Naive thymus-derived CD8-positive, alpha-beta T cell (primary cell): ENCODE data around the gene LGALS12. TPM values are rescaled to one million over a fixed set of nuclear protein-coding genes. Genes with fewer than 3 reads are reported as not detected.

ENCODE experiments used
- ATAC-seq, 2 donors: fragments of 150-1000 bp; cut with Tn5 transposase in 1 of 2; sonication (Bioruptor Pico), chemical (Tn5 transposase) in 1 of 2; 1 replicate in 1 of 2; 2 replicates in 1 of 2; pipeline ENCODE4 v1.10.0; 2021; ENCODE audit warnings: mild to moderate bottlenecking in 2 of 2, moderate library complexity in 2 of 2
- POLR2A ChIA-PET: fragments of 350-600 bp; sonication (Branson Sonifier 250); formaldehyde crosslinking; loops from one replicate; lab custom pipeline; 2021; ENCODE audit warnings: antibody characterized with exemption; lab: Charles Lee
- DNase-seq, 10 donors: peaks; one replicate each; pipeline versions ENCODE4 v3.0.0 to v3.0.0-alpha.2; 2020 to 2022
- H3K27ac Mint-ChIP-seq, 10 donors: one replicate each; pipeline ENCODE4 v1.8.0; 2020 to 2022; ENCODE audit warnings: mild to moderate bottlenecking in 10 of 10, mixed read lengths in 10 of 10, moderate library complexity in 4 of 10, inconsistent platforms in 1 of 10
- H3K27me3 Mint-ChIP-seq, 5 donors: one replicate each; pipeline ENCODE4 v1.8.0; 2021 to 2022; ENCODE audit warnings: mixed read lengths in 5 of 5
- H3K36me3 Mint-ChIP-seq, 3 donors: one replicate each; pipeline ENCODE4 v1.8.0; 2020 to 2022; ENCODE audit warnings: mixed read lengths in 3 of 3, mild to moderate bottlenecking in 2 of 3, inconsistent platforms in 1 of 3
- H3K4me1 Mint-ChIP-seq, 4 donors: one replicate each; pipeline ENCODE4 v1.8.0; 2021 to 2022; ENCODE audit warnings: mixed read lengths in 4 of 4
- H3K4me3 Mint-ChIP-seq, 10 donors: one replicate each; pipeline ENCODE4 v1.8.0; 2020 to 2022; ENCODE audit warnings: mild to moderate bottlenecking in 10 of 10, mixed read lengths in 10 of 10, moderate library complexity in 6 of 10, inconsistent platforms in 1 of 10
- H3K9me3 Mint-ChIP-seq, 9 donors: one replicate each; pipeline ENCODE4 v1.8.0; 2020 to 2022; ENCODE audit warnings: mixed read lengths in 9 of 9, mild to moderate bottlenecking in 3 of 9, inconsistent platforms in 1 of 9, moderate library complexity in 1 of 9
- polyA plus RNA-seq, 3 donors: library from polyadenylated mRNA; unstranded; fragments of 300-500 nt; fragmentation: Illumina TruSeq; gene quantifications; one replicate each; pipeline ENCODE4 v1.2.3, GENCODE V29; 2021
- total RNA-seq, 8 experiments: library from RNA in 2 of 8; stranded (reverse) in 2 of 8; gene quantifications; one replicate each; pipeline ENCODE4 v1.2.3 and lab custom pipeline; 2021 to 2026

The LGALS12 gene
- total and polyA plus RNA-seq, 5 experiments from 2014 or later = not detected

DNA sequence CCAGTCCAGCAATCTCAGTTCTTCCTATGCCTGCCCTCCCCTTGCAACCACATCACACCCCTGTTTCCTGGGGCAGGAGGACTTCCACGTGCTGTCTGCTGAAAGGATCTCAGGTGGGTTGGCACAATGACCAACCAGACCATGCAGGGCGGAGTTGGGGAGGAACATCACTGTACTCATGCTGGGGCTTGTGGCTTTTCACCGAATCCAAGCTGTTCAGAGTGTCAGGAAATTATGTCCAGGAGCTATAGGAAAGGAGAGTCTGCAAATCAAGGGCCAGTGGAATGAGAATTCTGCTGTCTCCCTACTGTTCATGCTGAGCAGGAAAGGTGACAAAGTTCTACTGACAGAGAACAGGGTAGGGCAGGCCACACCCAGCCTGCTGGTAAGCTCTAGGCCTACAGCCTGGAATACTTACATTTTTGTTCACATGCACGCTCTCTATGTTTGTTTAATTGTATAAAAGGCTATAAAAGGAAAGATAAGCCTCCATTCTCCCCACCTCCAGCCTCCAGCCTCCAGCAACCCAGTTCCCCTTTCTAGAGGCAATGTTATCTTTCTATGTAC is 59.0 kb downstream of the LGALS12 start:
- Mint-ChIP-seq H3K9me3 (no peaks in the 10 kb centered on the region), H3K4me1 (peaks cover 27 to 68% (median 55%) of the 10 kb centered on the region in 4 donors), H3K36me3 (no peaks in the 10 kb centered on the region), H3K27ac (peak overlapping the region in 8 of 10 donors; percentile 2 to 86 (median 48)), H3K27me3 (no peaks in the 10 kb centered on the region), H3K4me3 (peak overlapping the region in 2 of 10 donors; percentile 19 to 26)
- POLR2A ChIA-PET = interaction anchor here (0.5 to 5.9 kb wide), 4 partner anchors 9 to 102 kb away, joined by 3 to 58 read pairs (median 8); no protein-coding TSS in a partner anchor
- ATAC-seq (no peak), DNase-seq (no peak)

Other genes starting within 250 kb of the LGALS12 start
- not detected for gene SLC22A9, start 136.3 kb upstream of the LGALS12 start, total RNA-seq
- not detected for gene SLC22A9, start 136.3 kb upstream of the LGALS12 start, polyA plus RNA-seq
- gene PLAAT5, start 14.9 kb upstream of the LGALS12 start, total RNA-seq = under 1 TPM; 0.18 to 0.58 TPM
- gene PLAAT5, start 14.9 kb upstream of the LGALS12 start, polyA plus RNA-seq = under 1 TPM; 0.34 to 0.64 (median 0.36) TPM
- gene PLAAT4, start 30.7 kb downstream of the LGALS12 start, total RNA-seq = 10 to 100 TPM; 97.8 to 99.8 TPM
- gene PLAAT4, start 30.7 kb downstream of the LGALS12 start, polyA plus RNA-seq = 100 to 1,000 TPM; 460 to 532 (median 464) TPM
- gene PLAAT2, start 57.3 kb downstream of the LGALS12 start, total RNA-seq = not detected
- under 1 TPM; 0.39 to 0.69 (median 0.49) TPM for gene PLAAT2, start 57.3 kb downstream of the LGALS12 start, polyA plus RNA-seq
- 1 to 10 TPM; 1.7 to 3.3 TPM for gene PLAAT3, start 108.3 kb downstream of the LGALS12 start, total RNA-seq
- 10 to 100 TPM in 1 of 3 donors, 1 to 10 TPM in 2; 7.6 to 28.7 (median 8.6) TPM for gene PLAAT3, start 108.3 kb downstream of the LGALS12 start, polyA plus RNA-seq
- 10 to 100 TPM; 36.2 to 37.5 TPM for gene ATL3, start 165.3 kb downstream of the LGALS12 start, total RNA-seq
- gene ATL3, start 165.3 kb downstream of the LGALS12 start, polyA plus RNA-seq = 10 to 100 TPM; 17.1 to 27.0 (median 19.4) TPM
- 10 to 100 TPM; 39.0 to 41.7 TPM for gene RTN3, start 175.4 kb downstream of the LGALS12 start, total RNA-seq
- 10 to 100 TPM; 28.0 to 43.1 (median 35.9) TPM for gene RTN3, start 175.4 kb downstream of the LGALS12 start, polyA plus RNA-seq